Sigmoid colon (tissue), 7 donors: ENCODE results near the gene CIAO3. TPM values are rescaled to one million over a fixed set of nuclear protein-coding genes. Genes with fewer than 3 reads are reported as not detected.

Experiments
- DNase-seq: peaks from one replicate; pipeline ENCODE4 v3.0.0-alpha.2; 2019
- H3K27ac ChIP-seq, 4 donors: fragments of 200-600 bp; sonication (generic); one replicate each; pipeline ENCODE4 v1.5.1; 2016 to 2019; ENCODE audit warnings: mild to moderate bottlenecking in 1 of 4
- H3K27me3 ChIP-seq, 3 donors: fragments of 200-600 bp; sonication (generic); one replicate each; pipeline ENCODE4 v1.5.1; 2019; ENCODE audit warnings: mild to moderate bottlenecking in 1 of 3
- H3K36me3 ChIP-seq, 4 donors: fragments of 200-600 bp; sonication (generic); one replicate each; pipeline ENCODE4 v1.5.1; 2016 to 2019
- H3K4me1 ChIP-seq, 4 donors: fragments of 200-600 bp; sonication (generic); one replicate each; pipeline ENCODE4 v1.5.1; 2017 to 2019
- H3K4me3 ChIP-seq, 4 donors: fragments of 200-600 bp; sonication (generic); one replicate each; pipeline ENCODE4 v1.5.1; 2017 to 2019; ENCODE audit warnings: mild to moderate bottlenecking in 2 of 4, moderate library complexity in 1 of 4
- H3K9me3 ChIP-seq, 4 donors: fragments of 200-600 bp in 3 of 4; sonication (generic) in 3 of 4; one replicate each; pipeline versions ENCODE4 v1.5.1 to v1.6.1; 2013 to 2019
- CTCF ChIP-seq, 4 experiments: fragments of 450-650 bp in 3 of 4; fragments of 200-600 bp in 1 of 4; IDR thresholded peaks; one replicate each; pipeline ENCODE4 v1.5.1; 2016 to 2019; ENCODE audit warnings: antibody characterized with exemption in 4 of 4, mild to moderate bottlenecking in 3 of 4, moderate library complexity in 2 of 4
- EP300 ChIP-seq, 4 donors: sonication (generic); formaldehyde crosslinking; IDR thresholded peaks; one replicate each; pipeline ENCODE4 v1.6.1; 2017; ENCODE audit warnings: antibody characterized with exemption in 4 of 4
- POLR2A ChIP-seq, 2 donors: fragments of 450-650 bp; IDR thresholded peaks; one replicate each; pipeline ENCODE4 v1.6.1; 2016; ENCODE audit warnings: antibody characterized with exemption in 2 of 2, mild to moderate bottlenecking in 2 of 2, moderate library complexity in 2 of 2
- POLR2AphosphoS5 ChIP-seq, 4 donors: sonication (generic); formaldehyde crosslinking; IDR thresholded peaks; one replicate each; pipeline ENCODE4 v1.6.1; 2017; ENCODE audit warnings: antibody characterized with exemption in 4 of 4
- WGBS, 2 donors: extraction: QIAGEN DNeasy Blood & Tissue Kit; methylation state at CpG; one replicate each; pipeline ENCODE4 v1.1.7; 2013; 5-methylcytosine and 5-hydroxymethylcytosine counted together
- intact Hi-C: fragments of 100-400 bp; cut with DNase I; formaldehyde crosslinking; loops from one replicate; pipeline ENCODE4 v1.15.1; 2023
- polyA plus RNA-seq, 3 donors: library from polyadenylated mRNA; stranded (reverse); fragments of 200-250 nt; gene quantifications; one replicate each; pipeline ENCODE4 v1.2.3, GENCODE V29; 2013
- total RNA-seq, 4 donors: library from RNA; depleted of rRNA; stranded (reverse); fragments of >200 nt; gene quantifications; one replicate each; pipeline ENCODE4 v1.1.0, GENCODE V29; 2016
- donor health status: healthy with polysubstance abuse.
- donor health status: Bipolar disorder and iron deficiency.
- donor health status: healthy.

Gene CIAO3
- total and polyA plus RNA-seq, 7 donors: 18.6 to 51.0 (median 25.4) TPM

GRCh38 chr16:719815-720446 is 20.9 kb downstream of the CIAO3 start:
- no peaks in the 10 kb centered on the region for H3K36me3 ChIP-seq
- WGBS, 2 donors: 4 to 9% methylated on average over 16 of the region's 16 CpGs
- no peak for TF ChIP-seq POLR2AphosphoS5 (IDR thresholded peaks at IDR 0.05)
- TF ChIP-seq POLR2A (IDR thresholded peaks at IDR 0.05): no peak
- no peak for TF ChIP-seq CTCF (IDR thresholded peaks at IDR 0.05)
- no peak for TF ChIP-seq EP300 (IDR thresholded peaks at IDR 0.05)
- no peak for DNase-seq
- H3K9me3 ChIP-seq: no peaks in the 10 kb centered on the region
- peak overlapping the region; percentile 85 to 93 (median 89) for H3K27ac ChIP-seq
- intact Hi-C loops: loop anchor here (2.0 kb wide), 2 partner anchors 21 to 35 kb away; partner anchors contain the start of genes CIAO3 and JMJD8
- peaks cover 0 to 45% (median 39%) of the 10 kb centered on the region in 4 donors for H3K4me1 ChIP-seq
- peak overlapping the region; percentile 58 to 71 (median 64) for H3K4me3 ChIP-seq
- peaks cover 0 to 11% (median 0%) of the 10 kb centered on the region in 3 donors for H3K27me3 ChIP-seq

GRCh38 chr16:718922-719321 is 21.9 kb downstream of the CIAO3 start:
- TF ChIP-seq EP300 (IDR thresholded peaks at IDR 0.05): no peak
- TF ChIP-seq CTCF (IDR thresholded peaks at IDR 0.05): no peak
- no peak for TF ChIP-seq POLR2A (IDR thresholded peaks at IDR 0.05)
- no peak for TF ChIP-seq POLR2AphosphoS5 (IDR thresholded peaks at IDR 0.05)
- Histone ChIP-seq H3K27me3 (peaks cover 0 to 11% (median 0%) of the 10 kb centered on the region in 3 donors), H3K9me3 (no peaks in the 10 kb centered on the region), H3K4me3 (no peak overlapping the region), H3K4me1 (peaks cover 0 to 52% (median 45%) of the 10 kb centered on the region in 4 donors), H3K27ac (peak overlapping the region in 1 of 4 donors; percentile 3), H3K36me3 (no peaks in the 10 kb centered on the region)
- DNase-seq: no peak
- intact Hi-C loops: no loop called here
- WGBS, 2 donors: 26 to 76% methylated on average over 6 of the region's 6 CpGs

GRCh38 chr16:718389-718788 is 22.4 kb downstream of the CIAO3 start:
- intact Hi-C loops: no loop called here
- H3K27me3 ChIP-seq: peaks cover 0 to 11% (median 0%) of the 10 kb centered on the region in 3 donors
- no peak for DNase-seq
- no peaks in the 10 kb centered on the region for H3K9me3 ChIP-seq
- 53 to 89% methylated on average over 9 of the region's 9 CpGs for WGBS, 2 donors
- no peak for TF ChIP-seq POLR2AphosphoS5 (IDR thresholded peaks at IDR 0.05)
- TF ChIP-seq EP300 (IDR thresholded peaks at IDR 0.05): no peak
- no peak for TF ChIP-seq POLR2A (IDR thresholded peaks at IDR 0.05)
- TF ChIP-seq CTCF (IDR thresholded peaks at IDR 0.05): no peak
- H3K36me3 ChIP-seq: no peaks in the 10 kb centered on the region
- H3K4me1 ChIP-seq: peaks cover 0 to 52% (median 45%) of the 10 kb centered on the region in 4 donors
- no peak overlapping the region for H3K27ac ChIP-seq
- H3K4me3 ChIP-seq: no peak overlapping the region

- H3K9me3 ChIP-seq: no peaks in the 10 kb centered on the region
- 65 to 76% methylated on average over 32 of the region's 32 CpGs for whole genome bisulfite sequencing, 2 donors
- H3K27me3 ChIP-seq: peaks cover 0 to 11% (median 0%) of the 10 kb centered on the region in 3 donors
- H3K27ac ChIP-seq: no peak overlapping the region
- no peak for DNase-seq
- no peak overlapping the region for H3K4me3 ChIP-seq
- no peaks in the 10 kb centered on the region for H3K36me3 ChIP-seq
- peaks cover 0 to 52% (median 45%) of the 10 kb centered on the region in 4 donors for H3K4me1 ChIP-seq
- TF ChIP-seq POLR2AphosphoS5 (IDR thresholded peaks at IDR 0.05): no peak
- TF ChIP-seq CTCF (IDR thresholded peaks at IDR 0.05): no peak
- intact Hi-C loops: no loop called here
These were observed 23.1 kb downstream of the CIAO3 start for GRCh38 chr16:717450-718245.
